C4-2B (cell line): ENCODE measurements around the gene SF3A1.

Experiments used
- ZFX ChIP-seq: fragments of 450-650 bp; IDR thresholded peaks from 2 replicates; pipeline ENCODE4 v1.6.1; 2017
- TF ChIP-seq, protein P1 (sequence below): fragments of 450-650 bp; conservative IDR thresholded peaks from 2 replicates; pipeline ENCODE4 v1.5.1; 2017; ENCODE audit warnings: mild to moderate bottlenecking

DNA sequence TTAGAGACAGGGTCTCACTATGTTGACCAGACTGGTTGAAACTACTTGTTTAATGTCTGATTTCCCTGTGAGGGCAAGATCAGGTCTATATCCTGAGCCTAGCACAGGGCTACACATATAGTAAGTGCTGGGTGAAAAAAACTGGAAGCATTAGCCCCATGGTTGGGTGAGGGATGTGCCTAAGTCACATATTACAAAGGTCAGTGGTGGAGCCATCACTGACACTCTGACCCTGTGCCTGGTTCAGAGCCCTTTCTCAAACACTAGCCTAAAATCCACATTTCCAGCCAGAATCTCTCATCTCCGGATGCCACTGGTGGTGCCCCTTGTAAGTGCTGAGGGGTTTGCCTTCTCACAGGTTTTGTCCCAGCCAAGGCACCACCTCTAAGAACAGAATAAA lies 38.9 kb downstream of the SF3A1 start:
- TF ChIP-seq, protein P1, sequence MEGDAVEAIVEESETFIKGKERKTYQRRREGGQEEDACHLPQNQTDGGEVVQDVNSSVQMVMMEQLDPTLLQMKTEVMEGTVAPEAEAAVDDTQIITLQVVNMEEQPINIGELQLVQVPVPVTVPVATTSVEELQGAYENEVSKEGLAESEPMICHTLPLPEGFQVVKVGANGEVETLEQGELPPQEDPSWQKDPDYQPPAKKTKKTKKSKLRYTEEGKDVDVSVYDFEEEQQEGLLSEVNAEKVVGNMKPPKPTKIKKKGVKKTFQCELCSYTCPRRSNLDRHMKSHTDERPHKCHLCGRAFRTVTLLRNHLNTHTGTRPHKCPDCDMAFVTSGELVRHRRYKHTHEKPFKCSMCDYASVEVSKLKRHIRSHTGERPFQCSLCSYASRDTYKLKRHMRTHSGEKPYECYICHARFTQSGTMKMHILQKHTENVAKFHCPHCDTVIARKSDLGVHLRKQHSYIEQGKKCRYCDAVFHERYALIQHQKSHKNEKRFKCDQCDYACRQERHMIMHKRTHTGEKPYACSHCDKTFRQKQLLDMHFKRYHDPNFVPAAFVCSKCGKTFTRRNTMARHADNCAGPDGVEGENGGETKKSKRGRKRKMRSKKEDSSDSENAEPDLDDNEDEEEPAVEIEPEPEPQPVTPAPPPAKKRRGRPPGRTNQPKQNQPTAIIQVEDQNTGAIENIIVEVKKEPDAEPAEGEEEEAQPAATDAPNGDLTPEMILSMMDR, result no peak
- TF ChIP-seq ZFX, result no peak
